Measurements from ENCODE around the gene KRT222. TPM values are rescaled to one million over a fixed set of nuclear protein-coding genes. Genes with fewer than 3 reads are reported as not detected.

Gene KRT222
- total and polyA plus RNA-seq, 2 donors: 0.65 to 1.1 TPM

DNA sequence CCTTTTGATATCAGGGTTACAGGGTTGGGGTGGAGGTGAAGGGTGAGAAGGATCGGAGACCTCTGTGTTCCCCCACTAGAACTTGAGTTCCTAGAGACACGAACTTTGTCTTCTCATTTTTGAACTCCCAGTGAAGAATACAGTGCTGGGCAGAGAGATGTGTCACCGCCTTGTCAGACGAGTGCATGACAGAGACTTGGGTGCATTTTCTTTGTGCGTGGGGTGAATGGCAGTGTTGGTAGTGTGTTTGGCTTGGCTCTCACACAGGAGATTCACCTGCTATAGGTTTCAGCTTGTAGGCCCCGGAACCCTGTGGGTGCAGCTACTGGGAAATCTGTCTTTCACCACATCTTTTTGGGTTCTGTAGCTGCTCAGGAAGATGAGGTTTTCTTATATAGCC is 59.7 kb downstream of the KRT222 start:
- Histone ChIP-seq H3K27ac (ENCODE audit: low read depth) (no peak overlapping the region), H3K4me3 (ENCODE audit: low read depth, low read length) (no peak overlapping the region), H3K4me1 (ENCODE audit: insufficient read depth) (no peaks in the 10 kb centered on the region), H3K36me3 (ENCODE audit: insufficient read depth) (no peaks in the 10 kb centered on the region)
- DNase-seq (ENCODE audit: extremely low spot score): no peak
- WGBS: 95% methylated on average over 6 of the region's 6 CpGs

Other genes starting within 250 kb of the KRT222 start
- 105 TPM for gene TOP2A, start 247.3 kb downstream of the KRT222 start, total RNA-seq
- 1.5 TPM for gene TOP2A, start 247.3 kb downstream of the KRT222 start, polyA plus RNA-seq
- gene IGFBP4, start 221.7 kb downstream of the KRT222 start, total RNA-seq: 111 TPM
- gene IGFBP4, start 221.7 kb downstream of the KRT222 start, polyA plus RNA-seq: 488 TPM
- gene TNS4, start 163.6 kb downstream of the KRT222 start, total RNA-seq: 5.4 TPM
- 5.0 TPM for gene TNS4, start 163.6 kb downstream of the KRT222 start, polyA plus RNA-seq
- 0.58 TPM for gene CCR7, start 99.7 kb downstream of the KRT222 start, total RNA-seq
- 0.39 TPM for gene CCR7, start 99.7 kb downstream of the KRT222 start, polyA plus RNA-seq
- 126 TPM for gene SMARCE1, start 17.4 kb downstream of the KRT222 start, total RNA-seq
- gene SMARCE1, start 17.4 kb downstream of the KRT222 start, polyA plus RNA-seq: 97.6 TPM
- 0.26 TPM for gene KRT24, start 38.6 kb upstream of the KRT222 start, total RNA-seq
- 4.7 TPM for gene KRT24, start 38.6 kb upstream of the KRT222 start, polyA plus RNA-seq
- gene KRT25, start 90.2 kb upstream of the KRT222 start, total RNA-seq: not detected
- gene KRT25, start 90.2 kb upstream of the KRT222 start, polyA plus RNA-seq: not detected
- gene KRT26, start 107.0 kb upstream of the KRT222 start, total RNA-seq: not detected
- not detected for gene KRT26, start 107.0 kb upstream of the KRT222 start, polyA plus RNA-seq
- not detected for gene KRT27, start 117.4 kb upstream of the KRT222 start, total RNA-seq
- not detected for gene KRT27, start 117.4 kb upstream of the KRT222 start, polyA plus RNA-seq
- gene KRT28, start 134.8 kb upstream of the KRT222 start, total RNA-seq: not detected
- not detected for gene KRT28, start 134.8 kb upstream of the KRT222 start, polyA plus RNA-seq
- 4.8 TPM for gene KRT10, start 157.4 kb upstream of the KRT222 start, total RNA-seq
- 21.5 TPM for gene KRT10, start 157.4 kb upstream of the KRT222 start, polyA plus RNA-seq
- not detected for gene KRT12, start 202.0 kb upstream of the KRT222 start, total RNA-seq
- not detected for gene KRT12, start 202.0 kb upstream of the KRT222 start, polyA plus RNA-seq
- gene KRT20, start 220.1 kb upstream of the KRT222 start, total RNA-seq: 23.2 TPM
- 2.2 TPM for gene KRT20, start 220.1 kb upstream of the KRT222 start, polyA plus RNA-seq